Lower leg skin (tissue), 4 donors: Measurements from ENCODE around the gene CAMTA1. TPM values are rescaled to one million over a fixed set of nuclear protein-coding genes. Genes with fewer than 3 reads are reported as not detected.
A peak's percentile ranks its signal among the peaks of the same experiment; 100 is the strongest.
"Not testable (repeated sequence)": the region's sequence is repeated elsewhere in the genome, so short reads cannot be mapped to it uniquely, and the experiment has no call there.

Experiments used
- DNase-seq, 2 donors: peaks; one replicate each; pipeline ENCODE4 v3.0.0-alpha.2; 2019; ENCODE audit warnings: low spot score in 2 of 2
- H3K4me3 ChIP-seq: fragments of 200-600 bp; sonication (generic); 2 replicates; pipeline ENCODE4 v1.5.1; 2017; ENCODE audit warnings: mild to moderate bottlenecking, low read depth; ENCODE audit not compliant: poor library complexity, severe bottlenecking
- CTCF ChIP-seq, 3 donors: fragments of 450-650 bp; IDR thresholded peaks; one replicate each; pipeline ENCODE4 v1.5.1; 2016; ENCODE audit warnings: antibody characterized with exemption in 3 of 3, mild to moderate bottlenecking in 3 of 3, moderate library complexity in 2 of 3
- POLR2A ChIP-seq, 2 donors: fragments of 450-650 bp; IDR thresholded peaks; one replicate each; pipeline ENCODE4 v1.6.1; 2016 to 2017; ENCODE audit warnings: antibody characterized with exemption in 2 of 2, mild to moderate bottlenecking in 1 of 2, moderate library complexity in 1 of 2
- WGBS, 2 donors: methylation state at CpG; one replicate each; pipeline ENCODE4 v1.1.5; 2018; 5-methylcytosine and 5-hydroxymethylcytosine counted together
- intact Hi-C: fragments of 100-400 bp; cut with DNase I; formaldehyde crosslinking; loops from one replicate; pipeline ENCODE4 v1.15.0; 2023; ENCODE audit warnings: low total_unique reads
- total RNA-seq, 4 donors: library from RNA; depleted of rRNA; stranded (reverse); fragments of >200 nt; gene quantifications; one replicate each; pipeline ENCODE4 v1.1.0, GENCODE V29; 2016

CAMTA1 gene
- total RNA-seq, 4 donors from 2014 or later = 24.4 to 52.3 (median 32.9) TPM

DNA sequence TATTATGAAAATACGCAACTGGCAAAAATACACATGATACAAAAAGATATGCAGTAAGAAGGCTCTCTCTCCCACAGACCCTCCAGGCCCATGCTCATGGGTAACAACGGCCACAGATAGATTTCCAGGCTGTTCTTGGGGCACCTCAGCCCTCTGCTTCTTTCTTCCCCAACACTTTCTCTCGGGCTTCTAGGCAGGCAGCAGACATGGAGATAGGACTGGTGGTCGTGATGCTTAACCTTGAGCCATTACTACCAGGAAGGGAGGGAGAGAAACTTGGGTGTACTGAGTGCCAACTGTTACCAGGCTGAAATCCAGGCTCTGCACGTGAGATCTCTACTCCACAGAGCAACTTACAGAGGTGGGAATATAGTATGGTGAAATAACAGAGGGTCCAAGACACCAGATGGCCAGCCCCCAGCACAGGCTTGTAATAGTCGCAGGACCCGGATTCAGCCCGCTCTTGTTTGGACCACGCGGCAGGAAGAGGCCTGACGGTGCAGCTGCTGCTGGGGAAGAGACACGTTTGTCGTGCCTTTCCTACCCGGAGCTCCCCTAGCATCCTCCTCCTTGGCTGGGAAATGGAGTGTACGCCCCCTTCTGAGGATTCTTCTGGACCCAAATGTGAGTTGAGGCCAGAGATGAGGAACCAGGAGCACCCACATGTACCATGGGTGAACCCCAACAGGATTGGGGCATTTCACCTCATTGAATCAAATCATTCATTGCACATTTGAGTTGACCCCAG is 544.8 kb downstream of the CAMTA1 start:
- intact Hi-C loops = no loop called here
- TF ChIP-seq CTCF (IDR thresholded peaks at IDR 0.05) = no peak
- TF ChIP-seq POLR2A (IDR thresholded peaks at IDR 0.05) = no peak
- no peak overlapping the region for H3K4me3 ChIP-seq
- peak in 1 of 2 donors; percentile 52 for DNase-seq
- 89 to 91% methylated on average over 15 of the region's 15 CpGs for WGBS, 2 donors

GRCh38 chr1:7330726-7331125 is 545.5 kb downstream of the CAMTA1 start:
- 96 to 98% methylated on average over 7 of the region's 7 CpGs for WGBS, 2 donors
- H3K4me3 ChIP-seq, intact Hi-C loops: not testable (repeated sequence)
- DNase-seq = peak in 1 of 2 donors; percentile 70

DNA sequence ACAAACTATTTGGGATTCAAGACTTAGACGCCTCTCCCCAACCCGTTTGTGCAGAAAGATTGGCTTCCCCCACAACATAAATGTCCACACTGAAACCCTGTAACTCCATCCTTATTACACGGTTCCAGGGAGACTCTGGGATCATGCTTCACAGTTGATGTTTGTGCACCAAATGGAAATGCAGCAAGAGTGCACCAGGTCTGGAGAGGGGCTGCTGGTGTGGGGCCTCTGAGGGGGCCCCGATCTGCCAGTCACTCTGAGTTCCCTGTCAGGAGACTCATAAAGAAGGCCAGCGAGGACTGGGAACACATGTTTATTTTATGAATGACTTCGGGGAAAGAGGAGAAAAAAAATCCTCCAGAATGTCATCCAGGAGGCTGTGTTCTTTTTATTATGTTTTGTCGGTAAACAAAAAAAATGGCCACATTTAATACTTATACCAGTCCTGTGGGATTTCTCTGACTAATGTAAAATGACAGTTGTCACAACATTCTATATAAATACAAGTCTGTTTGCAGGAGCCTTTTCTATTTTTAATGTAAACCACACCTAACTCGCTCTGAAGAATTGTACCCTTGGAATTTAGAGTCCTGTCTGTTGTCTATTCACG is 546.8 kb downstream of the CAMTA1 start:
- intact Hi-C loops = no loop called here
- WGBS, 2 donors = 57 to 69% methylated on average over 9 of the region's 9 CpGs
- DNase-seq = peak in 1 of 2 donors; percentile 20
- TF ChIP-seq CTCF (IDR thresholded peaks at IDR 0.05) = no peak
- TF ChIP-seq POLR2A (IDR thresholded peaks at IDR 0.05) = no peak
- H3K4me3 ChIP-seq = no peak overlapping the region

DNA sequence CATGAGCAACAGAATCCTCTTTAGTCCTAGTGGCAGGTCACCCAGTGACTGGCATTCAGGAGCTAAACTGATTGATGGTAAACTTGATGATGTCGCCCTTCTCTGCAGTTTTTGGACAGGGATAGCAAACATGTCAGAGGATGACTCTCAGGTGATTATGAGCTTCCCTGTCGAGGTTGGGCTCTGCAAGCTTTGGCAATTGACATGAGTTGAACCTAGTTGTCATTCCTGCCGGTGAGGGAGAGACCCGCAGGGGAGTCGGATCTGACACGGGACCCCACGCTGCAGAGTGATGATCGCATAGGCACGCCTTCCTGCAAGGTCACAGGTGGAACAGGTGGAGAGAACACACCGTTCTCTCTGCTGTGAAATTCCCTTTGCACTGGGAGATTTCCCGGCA is 547.8 kb downstream of the CAMTA1 start:
- TF ChIP-seq POLR2A (IDR thresholded peaks at IDR 0.05) (no peak), CTCF (IDR thresholded peaks at IDR 0.05) (no peak)
- intact Hi-C loops = no loop called here
- DNase-seq = peak in 1 of 2 donors; percentile 65
- H3K4me3 ChIP-seq = no peak overlapping the region
- WGBS, 2 donors = 72 to 76% methylated on average over 11 of the region's 11 CpGs

- intact Hi-C loops = no loop called here
- WGBS, 2 donors = 69 to 76% methylated on average over 8 of the region's 8 CpGs
- TF ChIP-seq POLR2A (IDR thresholded peaks at IDR 0.05) = no peak
- TF ChIP-seq CTCF (IDR thresholded peaks at IDR 0.05) = no peak
- no peak for DNase-seq
- H3K4me3 ChIP-seq = no peak overlapping the region
Measured at GRCh38 chr1:7333620-7334019, 548.4 kb downstream of the CAMTA1 start.

DNA sequence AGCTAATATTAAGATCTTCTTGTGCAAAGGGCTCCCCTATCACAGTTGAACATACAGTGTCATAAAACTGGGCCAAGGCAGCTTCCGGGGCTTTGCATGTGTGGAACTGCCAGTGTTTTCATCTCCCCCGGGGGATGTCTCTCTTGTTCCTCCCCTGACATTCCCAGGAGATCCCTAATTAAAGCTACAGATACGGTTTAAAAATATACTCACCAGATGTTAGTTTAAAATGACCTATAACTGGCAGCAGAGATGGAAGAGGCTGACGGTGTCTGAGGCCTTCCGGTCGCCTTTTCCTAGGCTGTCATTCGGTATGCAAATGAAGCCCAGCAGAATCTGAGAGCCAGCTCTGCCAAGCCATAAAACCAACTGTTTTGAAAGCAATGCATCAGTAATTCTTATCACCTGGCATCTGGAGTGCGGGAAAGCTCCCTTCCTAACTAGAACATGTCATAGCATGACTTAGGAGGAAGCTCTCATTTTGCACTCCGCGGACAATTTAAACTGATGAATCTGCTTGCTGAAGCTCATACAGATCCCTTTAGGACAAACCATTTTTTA is 549.3 kb downstream of the CAMTA1 start:
- intact Hi-C loops = no loop called here
- WGBS, 2 donors = 14 to 25% methylated on average over 10 of the region's 10 CpGs
- DNase-seq = peak; percentile 15 to 68
- no peak overlapping the region for H3K4me3 ChIP-seq
- TF ChIP-seq CTCF (IDR thresholded peaks at IDR 0.05) = no peak
- no peak for TF ChIP-seq POLR2A (IDR thresholded peaks at IDR 0.05)
